H1 (cell line): ENCODE measurements around the gene TBC1D22A.

ENCODE experiments used
- CREB1 ChIP-seq: IDR thresholded peaks from 2 replicates; pipeline ENCODE4 v1.6.1; 2012; ENCODE audit warnings: inconsistent platforms
- EZH2 ChIP-seq: fragments of 200-600 bp; sonication (generic); IDR thresholded peaks from 2 replicates; pipeline ENCODE4 v1.7.1; 2012; ENCODE audit warnings: low read depth, mild to moderate bottlenecking, moderate library complexity, low read length, inconsistent platforms; ENCODE audit not compliant: severe bottlenecking
- JUN ChIP-seq: IDR thresholded peaks from 2 replicates; pipeline ENCODE4 v1.6.1; 2011; ENCODE audit warnings: low read depth, mild to moderate bottlenecking, improper control_type of control experiment, low read length
- POLR2A ChIP-seq, 2 experiments: IDR thresholded peaks; 1 replicate in 1 of 2; 2 replicates in 1 of 2; pipeline ENCODE4 v1.6.1; 2011; ENCODE audit warnings: low read depth in 2 of 2, low read length in 2 of 2, mild to moderate bottlenecking in 2 of 2; ENCODE audit errors: control extremely low read depth in 1 of 2
- POLR2AphosphoS5 ChIP-seq: IDR thresholded peaks from 2 replicates; pipeline ENCODE4 v1.6.1; 2011; ENCODE audit warnings: low read depth, low read length
- TAF1 ChIP-seq: IDR thresholded peaks from 2 replicates; pipeline ENCODE4 v1.6.1; 2011; ENCODE audit warnings: mild to moderate bottlenecking, low read depth, low read length
- USF2 ChIP-seq: IDR thresholded peaks from 2 replicates; pipeline ENCODE4 v1.6.1; 2011; ENCODE audit warnings: low read length, improper control_type of control experiment
- TF ChIP-seq, protein P1 (sequence below), 3 experiments: IDR thresholded peaks; 1 replicate in 2 of 3; 2 replicates in 1 of 3; pipeline versions ENCODE4 v1.5.1 to v1.6.1; 2011; ENCODE audit warnings: low read length in 3 of 3, mild to moderate bottlenecking in 3 of 3, inconsistent platforms in 2 of 3, low read depth in 1 of 3, moderate library complexity in 1 of 3; ENCODE audit not compliant: insufficient read depth in 1 of 3; ENCODE audit errors: control extremely low read depth in 1 of 3

DNA sequence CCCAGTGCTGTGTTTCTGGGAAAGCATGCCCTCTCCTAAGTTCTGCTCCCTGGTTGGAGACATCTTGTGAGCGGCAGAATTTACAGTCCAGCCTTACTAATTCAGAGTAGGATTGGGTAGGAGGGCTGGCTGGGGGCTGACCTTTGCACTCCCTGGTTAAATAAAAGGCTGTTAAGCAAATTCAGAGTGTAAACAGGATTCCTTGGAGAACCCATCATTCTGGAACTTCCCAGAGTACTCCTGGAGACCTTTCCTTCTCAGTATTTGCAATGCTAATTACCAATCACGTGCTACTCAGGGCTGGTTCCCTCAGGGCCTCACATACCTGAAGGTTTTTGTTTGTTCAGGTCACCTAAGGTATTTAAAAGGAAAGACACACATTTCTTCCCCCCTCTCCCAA, 340.2 kb downstream of the TBC1D22A start:
- TF ChIP-seq POLR2AphosphoS5 (no peak), EZH2 (no peak), POLR2A (IDR thresholded peaks at IDR 0.05; ENCODE audit: control extremely low read depth in 1 of 2, low read depth in 2 of 2, low read length in 2 of 2) (no peak), TAF1 (no peak), JUN (no peak), USF2 (no peak), CREB1 (no peak)
- TF ChIP-seq, protein P1, sequence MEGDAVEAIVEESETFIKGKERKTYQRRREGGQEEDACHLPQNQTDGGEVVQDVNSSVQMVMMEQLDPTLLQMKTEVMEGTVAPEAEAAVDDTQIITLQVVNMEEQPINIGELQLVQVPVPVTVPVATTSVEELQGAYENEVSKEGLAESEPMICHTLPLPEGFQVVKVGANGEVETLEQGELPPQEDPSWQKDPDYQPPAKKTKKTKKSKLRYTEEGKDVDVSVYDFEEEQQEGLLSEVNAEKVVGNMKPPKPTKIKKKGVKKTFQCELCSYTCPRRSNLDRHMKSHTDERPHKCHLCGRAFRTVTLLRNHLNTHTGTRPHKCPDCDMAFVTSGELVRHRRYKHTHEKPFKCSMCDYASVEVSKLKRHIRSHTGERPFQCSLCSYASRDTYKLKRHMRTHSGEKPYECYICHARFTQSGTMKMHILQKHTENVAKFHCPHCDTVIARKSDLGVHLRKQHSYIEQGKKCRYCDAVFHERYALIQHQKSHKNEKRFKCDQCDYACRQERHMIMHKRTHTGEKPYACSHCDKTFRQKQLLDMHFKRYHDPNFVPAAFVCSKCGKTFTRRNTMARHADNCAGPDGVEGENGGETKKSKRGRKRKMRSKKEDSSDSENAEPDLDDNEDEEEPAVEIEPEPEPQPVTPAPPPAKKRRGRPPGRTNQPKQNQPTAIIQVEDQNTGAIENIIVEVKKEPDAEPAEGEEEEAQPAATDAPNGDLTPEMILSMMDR (IDR thresholded peaks at IDR 0.05; ENCODE audit: control extremely low read depth in 1 of 3, insufficient read depth in 1 of 3, low read depth in 1 of 3, low read length in 3 of 3), result no peak
